Upper lobe of left lung (tissue), 4 donors: Measurements from ENCODE around the gene TRAPPC6A.

Experiments
- CTCF ChIP-seq, 6 experiments: fragments of 450-650 bp in 4 of 6; fragments of 200-600 bp in 2 of 6; sonication (generic) in 2 of 6; IDR thresholded peaks; one replicate each; pipeline ENCODE4 v1.5.1; 2016 to 2019; ENCODE audit warnings: antibody characterized with exemption in 6 of 6
- POLR2A ChIP-seq, 4 donors: fragments of 450-650 bp; IDR thresholded peaks; one replicate each; pipeline ENCODE4 v1.5.1; 2016 to 2017; ENCODE audit warnings: antibody characterized with exemption in 4 of 4, mild to moderate bottlenecking in 2 of 4
- POLR2AphosphoS5 ChIP-seq, 2 donors: sonication (generic); formaldehyde crosslinking; IDR thresholded peaks; one replicate each; pipeline ENCODE4 v1.5.1; 2017; ENCODE audit warnings: antibody characterized with exemption in 2 of 2

GRCh38 chr19:45222724-45223123, 44.7 kb upstream of the TRAPPC6A start:
- no peak for TF ChIP-seq POLR2AphosphoS5 (IDR thresholded peaks at IDR 0.05)
- no peak for TF ChIP-seq POLR2A (IDR thresholded peaks at IDR 0.05)
- TF ChIP-seq CTCF (IDR thresholded peaks at IDR 0.05), result no peak
